Measurements from ENCODE around the gene LRRC25.

GRCh38 chr19:18380843-18381242 lies 16.6 kb downstream of the LRRC25 start:
- TF ChIP-seq POLR2A (IDR thresholded peaks at IDR 0.05), result no peak
- TF ChIP-seq EP300 (IDR thresholded peaks at IDR 0.05), result no peak

All from upper lobe of left lung (tissue), 4 donors.